Ovary (tissue), 9 donors: Measurements from ENCODE around the gene DOCK8. TPM values are rescaled to one million over a fixed set of nuclear protein-coding genes. Genes with fewer than 3 reads are reported as not detected.

Source experiments
- DNase-seq, 5 donors: peaks; one replicate each; pipeline ENCODE4 v3.0.0-alpha.2; 2019 to 2020
- H3K27ac ChIP-seq, 2 donors: fragments of 200-600 bp; one replicate each; pipeline versions ENCODE4 v1.5.1 to v1.8.0; 2019 to 2022
- H3K27me3 ChIP-seq: fragments of 200-600 bp; one replicate; pipeline ENCODE4 v1.8.0; 2022
- H3K36me3 ChIP-seq: fragments of 200-600 bp; sonication (generic); one replicate; pipeline ENCODE4 v1.5.1; 2019
- H3K4me1 ChIP-seq: one replicate; pipeline ENCODE4 v1.8.1; 2013; ENCODE audit warnings: mild to moderate bottlenecking, moderate library complexity; ENCODE audit not compliant: insufficient read depth
- H3K4me3 ChIP-seq: fragments of 200-600 bp; sonication (generic); one replicate; pipeline ENCODE4 v1.5.1; 2017
- H3K9me3 ChIP-seq, 2 donors: fragments of 200-600 bp in 1 of 2; sonication (generic) in 1 of 2; one replicate each; pipeline versions ENCODE4 v1.5.1 to v1.8.1; 2013 to 2019; ENCODE audit warnings: mild to moderate bottlenecking in 1 of 2, moderate library complexity in 1 of 2
- EP300 ChIP-seq: sonication (generic); formaldehyde crosslinking; IDR thresholded peaks from one replicate; pipeline ENCODE4 v1.6.1; 2017; ENCODE audit warnings: antibody characterized with exemption
- POLR2A ChIP-seq: fragments of 450-650 bp; IDR thresholded peaks from one replicate; pipeline ENCODE4 v1.6.1; 2017; ENCODE audit warnings: antibody characterized with exemption, mild to moderate bottlenecking, moderate library complexity
- WGBS, 3 donors: extraction: QIAGEN DNeasy Blood & Tissue Kit in 1 of 3; methylation state at CpG; one replicate each; pipeline versions ENCODE4 v1.1.5 to v1.1.7; 2013 to 2017; 5-methylcytosine and 5-hydroxymethylcytosine counted together
- intact Hi-C, 4 donors: fragments of 100-400 bp; cut with DNase I; formaldehyde crosslinking; loops; one replicate each; pipeline versions ENCODE4 v1.11.0 to v1.15.1; 2022 to 2023
- polyA plus RNA-seq, 2 donors: library from polyadenylated mRNA; stranded (reverse); fragments of 200-250 nt in 1 of 2; fragments of 350-450 nt in 1 of 2; fragmentation: Illumina TruSeq in 1 of 2; extraction: RNeasy Lipid Tissue Mini Kit (QIAGEN cat#74804) in 1 of 2; gene quantifications; one replicate each; pipeline ENCODE4 v1.2.3, GENCODE V29; 2013 to 2014
- total RNA-seq, 7 donors: library from RNA; depleted of rRNA in 2 of 7; stranded (reverse); fragments of >200 nt in 2 of 7; fragmentation: NEBNext Ultra II Directional in 3 of 7; extraction: Animal tissue kit (Norgen Biotek cat#: 25700) in 3 of 7; gene quantifications; one replicate each; pipeline versions ENCODE4 v1.1.0 to v1.2.4, GENCODE V29; 2016 to 2023
- TF ChIP-seq, protein P1 (sequence below), 3 donors: fragments of 450-650 bp in 2 of 3; fragments of 200-600 bp in 1 of 3; IDR thresholded peaks; one replicate each; pipeline versions ENCODE4 v1.5.1 to v1.8.0; 2016 to 2022; ENCODE audit warnings: antibody characterized with exemption in 3 of 3, mild to moderate bottlenecking in 1 of 3
- donor health status: DM: no; HTN: no; CAD: no; lungs with moderate emphysema.
- donor health status: DM: no; HTN: no; CAD: no.
- donor health status: Bipolar disorder and iron deficiency.
- donor health status: DM: yes; HTN: yes; CAD: no.
- donor health status: DM: no; HTN: no; CAD: no.
- donor health status: DM: yes; HTN: yes; CAD: no.

Gene DOCK8
- total and polyA plus RNA-seq, 9 donors: 1.4 to 12.2 (median 7.3) TPM

DNA sequence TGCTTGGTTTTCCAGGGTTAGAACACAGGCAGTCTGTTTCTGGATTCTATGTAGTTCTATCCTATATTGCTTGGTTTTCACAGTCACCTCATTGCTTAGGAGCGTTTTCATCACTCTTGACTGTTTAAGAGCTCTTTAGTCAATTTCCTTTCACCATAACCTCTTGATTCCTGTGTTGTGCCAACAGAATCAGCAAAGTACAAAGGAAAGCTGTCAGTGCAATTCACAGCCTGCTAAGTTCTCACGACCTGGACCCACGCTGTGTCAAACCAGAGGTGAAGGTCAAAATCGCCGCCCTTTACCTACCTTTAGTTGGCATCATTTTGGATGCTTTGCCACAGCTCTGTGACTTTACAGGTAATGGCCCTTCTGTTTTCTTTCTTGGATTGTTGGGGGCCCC is 199.9 kb downstream of the DOCK8 start:
- WGBS, 3 donors: 84 to 90% (median 89%) methylated on average over 5 of the region's 5 CpGs
- intact Hi-C loops: loop anchor here in 1 of 4 donors (5.0 kb wide), 1 partner anchor 147 kb away; no protein-coding TSS in a partner anchor
- Histone ChIP-seq H3K4me1 (no peaks in the 10 kb centered on the region), H3K9me3 (no peaks in the 10 kb centered on the region), H3K4me3 (no peak overlapping the region), H3K36me3 (no peaks in the 10 kb centered on the region), H3K27me3 (no peaks in the 10 kb centered on the region), H3K27ac (no peak overlapping the region)
- DNase-seq: no peak
- TF ChIP-seq POLR2A: no peak
- TF ChIP-seq EP300: no peak

DNA sequence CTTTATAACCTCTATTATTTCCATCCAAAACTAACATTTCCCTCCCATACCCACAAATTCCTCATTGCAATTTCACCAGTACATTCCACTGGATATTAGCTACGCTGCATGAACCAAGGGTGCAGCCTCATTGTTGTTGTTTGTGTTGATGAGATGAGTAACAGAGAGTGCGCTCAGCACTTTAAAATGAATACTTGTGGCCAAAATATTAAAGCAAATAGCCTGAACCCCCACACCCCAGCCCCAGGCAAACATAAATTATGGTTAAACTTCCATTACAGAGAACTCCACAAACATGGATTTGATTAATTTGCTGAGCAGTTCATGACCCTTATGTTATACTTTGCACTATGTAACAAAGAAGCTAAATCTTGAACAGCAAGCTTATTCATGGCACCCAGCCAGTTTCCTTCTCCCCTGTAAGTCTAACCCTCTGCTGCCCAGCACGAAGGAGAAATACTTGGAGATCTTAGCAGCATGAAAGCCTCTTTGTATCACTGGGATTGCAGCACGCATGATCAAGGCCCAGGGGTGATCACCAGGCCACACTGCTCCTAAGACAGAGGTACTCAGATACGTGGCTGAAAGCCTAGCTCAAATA is 205.0 kb downstream of the DOCK8 start:
- no peaks in the 10 kb centered on the region for H3K27me3 ChIP-seq
- intact Hi-C loops: no loop called here
- no peak for DNase-seq
- H3K4me1 ChIP-seq: no peaks in the 10 kb centered on the region
- H3K36me3 ChIP-seq: no peaks in the 10 kb centered on the region
- 51 to 53% (median 52%) methylated on average over 5 of the region's 5 CpGs for WGBS, 3 donors
- no peak overlapping the region for H3K27ac ChIP-seq
- H3K9me3 ChIP-seq: no peaks in the 10 kb centered on the region
- TF ChIP-seq POLR2A: no peak
- TF ChIP-seq, protein P1, sequence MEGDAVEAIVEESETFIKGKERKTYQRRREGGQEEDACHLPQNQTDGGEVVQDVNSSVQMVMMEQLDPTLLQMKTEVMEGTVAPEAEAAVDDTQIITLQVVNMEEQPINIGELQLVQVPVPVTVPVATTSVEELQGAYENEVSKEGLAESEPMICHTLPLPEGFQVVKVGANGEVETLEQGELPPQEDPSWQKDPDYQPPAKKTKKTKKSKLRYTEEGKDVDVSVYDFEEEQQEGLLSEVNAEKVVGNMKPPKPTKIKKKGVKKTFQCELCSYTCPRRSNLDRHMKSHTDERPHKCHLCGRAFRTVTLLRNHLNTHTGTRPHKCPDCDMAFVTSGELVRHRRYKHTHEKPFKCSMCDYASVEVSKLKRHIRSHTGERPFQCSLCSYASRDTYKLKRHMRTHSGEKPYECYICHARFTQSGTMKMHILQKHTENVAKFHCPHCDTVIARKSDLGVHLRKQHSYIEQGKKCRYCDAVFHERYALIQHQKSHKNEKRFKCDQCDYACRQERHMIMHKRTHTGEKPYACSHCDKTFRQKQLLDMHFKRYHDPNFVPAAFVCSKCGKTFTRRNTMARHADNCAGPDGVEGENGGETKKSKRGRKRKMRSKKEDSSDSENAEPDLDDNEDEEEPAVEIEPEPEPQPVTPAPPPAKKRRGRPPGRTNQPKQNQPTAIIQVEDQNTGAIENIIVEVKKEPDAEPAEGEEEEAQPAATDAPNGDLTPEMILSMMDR (IDR thresholded peaks at IDR 0.05): no peak
- no peak for TF ChIP-seq EP300
- no peak overlapping the region for H3K4me3 ChIP-seq

DNA sequence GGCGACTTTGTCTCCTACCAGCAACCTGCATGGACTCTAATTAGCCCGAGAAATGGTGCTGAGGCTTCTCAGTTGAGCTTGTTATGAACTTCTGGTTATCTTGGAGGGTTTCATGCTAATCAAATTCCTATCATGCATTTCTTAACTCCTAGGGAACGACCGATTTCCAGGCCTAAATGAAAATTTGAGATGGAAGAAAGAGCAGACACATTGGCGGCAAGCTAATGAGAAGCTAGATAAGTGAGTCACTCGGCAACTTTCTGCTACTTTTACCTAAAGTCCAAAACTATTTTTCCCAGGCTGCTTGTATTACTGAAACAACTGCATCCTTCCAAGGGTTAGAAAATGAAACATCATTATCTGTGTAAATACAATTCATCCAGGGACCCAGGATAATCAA is 207.2 kb downstream of the DOCK8 start:
- no peaks in the 10 kb centered on the region for H3K9me3 ChIP-seq
- H3K36me3 ChIP-seq: no peaks in the 10 kb centered on the region
- DNase-seq: no peak
- intact Hi-C loops: no loop called here
- no peaks in the 10 kb centered on the region for H3K4me1 ChIP-seq
- TF ChIP-seq EP300 (no peak), POLR2A (no peak)
- TF ChIP-seq, protein P1 (IDR thresholded peaks at IDR 0.05): no peak
- no peak overlapping the region for H3K4me3 ChIP-seq
- no peaks in the 10 kb centered on the region for H3K27me3 ChIP-seq
- 68 to 79% (median 74%) methylated on average over 6 of the region's 6 CpGs for WGBS, 3 donors
- no peak overlapping the region for H3K27ac ChIP-seq

DNA sequence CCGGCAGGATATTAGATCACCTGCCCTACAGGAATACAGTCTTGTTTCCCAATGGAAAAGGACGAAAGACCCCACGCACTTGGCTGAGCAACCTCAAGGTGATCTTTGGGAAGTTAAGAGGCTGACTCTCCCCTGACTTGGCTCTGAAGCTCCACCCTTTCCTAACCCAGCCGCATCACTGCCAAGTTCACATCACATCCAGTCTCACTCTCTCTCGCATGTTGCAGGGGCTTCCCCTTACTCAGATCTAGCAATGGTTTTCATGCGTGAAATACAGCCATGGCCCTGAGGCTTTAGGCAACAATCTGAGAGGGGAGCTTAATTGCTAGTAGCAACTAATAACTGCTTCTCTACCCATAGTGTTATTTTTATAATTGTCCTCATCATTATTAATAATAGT is 211.6 kb downstream of the DOCK8 start:
- H3K9me3 ChIP-seq: no peaks in the 10 kb centered on the region
- H3K36me3 ChIP-seq: no peaks in the 10 kb centered on the region
- H3K4me1 ChIP-seq: no peaks in the 10 kb centered on the region
- intact Hi-C loops: no loop called here
- H3K4me3 ChIP-seq: no peak overlapping the region
- DNase-seq: no peak
- H3K27ac ChIP-seq: no peak overlapping the region
- TF ChIP-seq EP300 (no peak), POLR2A (no peak)
- TF ChIP-seq, protein P1 (IDR thresholded peaks at IDR 0.05): no peak
- 85 to 90% (median 88%) methylated on average over 6 of the region's 6 CpGs for WGBS, 3 donors
- H3K27me3 ChIP-seq: no peaks in the 10 kb centered on the region

DNA sequence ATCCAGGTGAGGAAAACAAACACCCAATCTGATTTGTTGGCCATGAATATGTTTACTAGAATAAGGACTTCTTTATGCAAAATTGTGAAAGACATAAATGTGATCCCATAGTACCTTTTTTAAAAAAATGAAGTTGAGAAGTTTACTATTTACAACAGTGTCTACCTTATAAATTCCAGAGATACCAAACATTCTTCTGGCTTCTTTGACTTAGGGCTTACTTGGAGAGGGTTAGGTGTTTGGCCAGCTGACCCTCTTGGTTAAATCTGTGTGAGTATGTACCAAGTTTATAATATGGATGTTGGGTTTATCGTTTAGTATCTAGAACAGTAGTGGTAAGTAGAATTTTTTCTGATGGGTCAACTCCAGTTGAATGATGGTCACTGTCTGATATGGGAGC is 212.3 kb downstream of the DOCK8 start:
- WGBS, 3 donors: 67 to 80% (median 69%) methylated on average over 1 of the region's 1 CpG

More for the DNA sequence above, 212.3 kb downstream of the DOCK8 start:
- Histone ChIP-seq H3K4me1 (no peaks in the 10 kb centered on the region), H3K9me3 (no peaks in the 10 kb centered on the region), H3K27ac (no peak overlapping the region), H3K36me3 (no peaks in the 10 kb centered on the region), H3K4me3 (no peak overlapping the region), H3K27me3 (no peaks in the 10 kb centered on the region)
- no peak for DNase-seq
- TF ChIP-seq EP300 (no peak), POLR2A (no peak)
- TF ChIP-seq, protein P1 (IDR thresholded peaks at IDR 0.05): no peak
- intact Hi-C loops: no loop called here
